GM18868 (cell line): ENCODE results near the gene FHIT.

Experiments used
- ATAC-seq: cut with Tn5 transposase; IDR thresholded peaks from one replicate; pipeline ENCODE4 v1.9.1; 2021; ENCODE audit warnings: mild to moderate bottlenecking, moderate library complexity; ENCODE audit not compliant: unreplicated experiment

Gene FHIT

GRCh38 chr3:60316121-60316797 is 935.0 kb downstream of the FHIT start:
- no peak for ATAC-seq

GRCh38 chr3:60313951-60314461 is 937.2 kb downstream of the FHIT start:
- no peak for ATAC-seq

GRCh38 chr3:60313231-60313798 is 937.9 kb downstream of the FHIT start:
- ATAC-seq: no peak

- ATAC-seq: no peak
Observed at GRCh38 chr3:60309539-60310268, 941.5 kb downstream of the FHIT start.

GRCh38 chr3:60308808-60309207 is 942.4 kb downstream of the FHIT start:
- ATAC-seq: no peak

- no peak for ATAC-seq
Observed at GRCh38 chr3:60307562-60308199, 943.6 kb downstream of the FHIT start.

- ATAC-seq: no peak
Observed at GRCh38 chr3:60304112-60304511, 947.1 kb downstream of the FHIT start.

GRCh38 chr3:60303160-60303559 is 948.1 kb downstream of the FHIT start:
- ATAC-seq: no peak

GRCh38 chr3:60301142-60301541 is 950.1 kb downstream of the FHIT start:
- ATAC-seq: no peak

- no peak for ATAC-seq
Observed at GRCh38 chr3:60298141-60298540, 953.1 kb downstream of the FHIT start.

- no peak for ATAC-seq
Observed at GRCh38 chr3:60294181-60294580, 957.1 kb downstream of the FHIT start.

GRCh38 chr3:60291115-60291514 is 960.1 kb downstream of the FHIT start:
- no peak for ATAC-seq

GRCh38 chr3:60290122-60290492 is 961.1 kb downstream of the FHIT start:
- no peak for ATAC-seq

GRCh38 chr3:60289341-60290121 is 961.7 kb downstream of the FHIT start:
- no peak for ATAC-seq

GRCh38 chr3:60282866-60283265 is 968.4 kb downstream of the FHIT start:
- no peak for ATAC-seq

- no peak for ATAC-seq
Observed at GRCh38 chr3:60281970-60282369, 969.3 kb downstream of the FHIT start.

GRCh38 chr3:60277361-60277800 is 973.9 kb downstream of the FHIT start:
- ATAC-seq: no peak

GRCh38 chr3:60276615-60277014 is 974.6 kb downstream of the FHIT start:
- no peak for ATAC-seq

- no peak for ATAC-seq
Observed at GRCh38 chr3:60274646-60275045, 976.6 kb downstream of the FHIT start.

- no peak for ATAC-seq
Observed at GRCh38 chr3:60274098-60274497, 977.2 kb downstream of the FHIT start.

GRCh38 chr3:60269829-60270266 is 981.4 kb downstream of the FHIT start:
- no peak for ATAC-seq
